GM19043 (cell line): ENCODE results near the gene ZMYND15.

Experiments
- ATAC-seq: cut with Tn5 transposase; IDR thresholded peaks from one replicate; pipeline ENCODE4 v1.9.1; 2021; ENCODE audit warnings: low read depth; ENCODE audit not compliant: unreplicated experiment

ZMYND15 gene

DNA sequence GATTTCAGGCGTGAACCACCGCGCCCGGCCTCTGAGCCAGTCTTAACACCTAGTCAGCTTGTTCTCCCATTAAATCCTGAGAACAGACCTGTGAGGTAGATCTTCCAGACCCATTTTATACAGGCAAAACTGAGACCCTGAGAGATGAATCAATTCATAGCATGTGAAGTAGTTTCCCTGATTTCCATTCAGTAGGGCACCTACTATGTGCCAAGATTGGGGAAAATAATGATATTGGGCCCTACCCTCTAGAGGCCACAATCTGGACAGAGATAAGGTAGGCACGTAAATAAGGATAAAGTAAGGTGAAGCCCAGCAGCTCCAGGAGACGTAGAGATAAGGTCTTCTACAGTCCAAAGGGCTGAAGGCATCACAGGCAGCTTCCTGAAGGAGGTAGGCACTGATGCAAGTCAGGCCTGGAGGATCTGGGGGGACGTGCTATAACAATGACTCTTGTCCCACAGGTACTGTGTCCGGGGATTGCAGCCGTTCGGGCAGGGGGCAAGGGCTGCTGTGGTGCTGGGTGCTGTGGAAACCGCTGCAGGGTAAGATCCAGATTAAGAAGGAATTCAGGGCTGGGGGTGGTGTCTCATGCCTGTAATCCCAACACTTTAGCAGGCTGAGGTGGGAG lies 40.8 kb downstream of the ZMYND15 start:
- ATAC-seq, result no peak

DNA sequence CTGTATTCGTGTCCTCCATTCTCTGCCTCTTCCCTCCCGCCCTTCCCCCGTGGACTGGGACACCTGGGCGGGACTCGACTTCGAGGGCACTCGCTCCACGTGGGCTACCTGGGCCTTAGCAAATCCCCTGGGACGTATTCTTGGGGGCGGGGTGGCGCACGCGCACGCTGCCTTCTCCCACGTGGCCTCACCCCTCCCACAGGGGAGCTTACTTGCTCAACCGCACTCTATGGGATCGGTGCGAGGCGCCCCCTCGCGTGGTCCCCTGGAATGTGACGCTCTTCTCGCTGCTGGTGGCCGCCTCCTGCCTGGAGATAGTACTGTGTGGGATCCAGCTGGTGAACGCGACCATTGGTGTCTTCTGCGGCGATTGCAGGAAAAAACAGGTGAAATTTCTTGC lies 43.0 kb downstream of the ZMYND15 start:
- no peak for ATAC-seq

GRCh38 chr17:4785311-4786105 lies 45.9 kb downstream of the ZMYND15 start:
- ATAC-seq, result no peak

GRCh38 chr17:4786106-4786511 lies 46.5 kb downstream of the ZMYND15 start, which contains the start of gene VMO1:
VMO1 (minus strand) TSS chr17:4786364; CDS start chr17:4786352, 12 bp downstream.
- ATAC-seq, result no peak

GRCh38 chr17:4786516-4786915 lies 46.9 kb downstream of the ZMYND15 start:
- no peak for ATAC-seq

GRCh38 chr17:4788159-4788806 lies 48.6 kb downstream of the ZMYND15 start:
- ATAC-seq, result no peak

- no peak for ATAC-seq
Observed at GRCh38 chr17:4788807-4789700, 49.4 kb downstream of the ZMYND15 start, which contains the start of gene GLTPD2. GLTPD2 (plus strand) TSS chr17:4788964; CDS start chr17:4789012, 48 bp downstream.

DNA sequence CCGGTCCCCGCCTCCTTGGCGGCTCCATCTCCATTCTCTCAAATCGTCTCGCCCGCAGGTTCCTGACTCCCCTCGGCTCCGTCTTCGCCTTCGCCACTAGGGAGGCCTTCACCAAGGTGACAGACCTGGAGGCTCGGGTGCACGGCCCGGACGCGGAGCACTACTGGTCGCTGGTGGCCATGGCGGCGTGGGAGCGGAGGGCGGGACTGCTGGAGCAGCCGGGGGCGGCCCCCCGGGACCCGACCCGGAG lies 50.0 kb downstream of the ZMYND15 start:
- no peak for ATAC-seq

DNA sequence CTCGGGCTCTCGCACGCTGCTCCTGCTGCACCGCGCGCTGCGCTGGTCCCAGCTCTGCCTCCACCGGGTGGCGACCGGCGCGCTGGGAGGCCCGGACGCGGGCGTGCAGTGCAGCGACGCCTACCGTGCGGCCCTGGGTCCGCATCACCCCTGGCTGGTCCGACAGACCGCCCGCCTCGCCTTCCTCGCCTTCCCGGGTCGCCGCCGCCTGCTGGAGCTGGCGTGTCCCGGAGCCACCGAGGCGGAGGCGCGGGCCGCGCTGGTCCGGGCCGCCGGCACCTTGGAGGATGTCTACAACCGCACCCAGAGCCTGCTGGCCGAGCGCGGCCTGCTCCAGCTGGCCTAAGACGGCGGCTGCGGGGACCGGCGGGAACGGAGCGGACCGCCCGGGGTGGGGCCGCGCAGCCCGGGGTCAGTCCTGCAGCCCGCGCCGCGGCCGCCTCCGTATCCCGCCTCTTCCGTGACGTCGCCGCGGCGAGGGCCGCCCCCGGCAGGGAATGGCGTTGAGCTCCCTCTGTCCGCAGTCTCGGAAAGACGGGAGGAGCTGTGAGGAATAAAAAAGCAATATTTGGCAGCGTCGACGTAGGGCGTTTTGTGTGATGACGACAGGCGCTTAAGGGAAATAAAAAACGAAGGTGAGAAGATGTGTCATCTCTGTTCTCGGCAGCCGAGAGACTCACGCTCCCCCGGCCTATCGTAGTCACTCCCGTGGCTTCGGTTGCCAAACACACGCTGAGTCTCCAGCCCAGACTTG lies 50.5 kb downstream of the ZMYND15 start:
- ATAC-seq, result peak; percentile 85

DNA sequence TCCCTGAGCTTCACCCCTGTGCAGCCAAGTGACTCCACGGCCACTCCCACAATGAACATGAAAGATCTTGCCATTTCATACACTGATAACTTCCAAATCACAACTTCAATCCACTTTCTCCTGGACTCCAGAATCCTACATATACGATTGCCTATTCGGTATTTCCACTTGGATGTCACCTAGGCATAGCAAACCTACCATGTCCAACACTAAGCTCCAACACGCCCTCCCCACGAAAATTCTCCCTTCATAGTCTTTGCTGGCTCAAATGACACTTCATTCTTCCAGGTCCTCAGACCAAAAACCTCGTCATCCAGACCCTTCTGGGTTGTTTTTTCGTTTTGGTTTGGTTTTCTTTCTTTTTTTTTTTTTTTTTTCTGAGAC lies 51.1 kb downstream of the ZMYND15 start:
- no peak for ATAC-seq

- ATAC-seq, result no peak
Observed at GRCh38 chr17:4795168-4795567, 55.5 kb downstream of the ZMYND15 start.
